SK-N-SH treated with all-trans-retinoic acid at 6 μM for 48 hours (cell line): ENCODE results near the gene PTPN7.

Experiments used
- ATAC-seq: fragments of 200-7000 bp; cut with Tn5 transposase; 3 replicates; pipeline ENCODE4 v1.9.1; 2020; ENCODE audit warnings: mild to moderate bottlenecking, moderate library complexity
- ARNTL ChIP-seq: fragments of 450-650 bp; formaldehyde crosslinking; IDR thresholded peaks from 2 replicates; pipeline ENCODE4 v1.5.0; 2020; ENCODE audit warnings: low read depth, mild to moderate bottlenecking, moderate library complexity, borderline replicate concordance
- BACH2 ChIP-seq: fragments of 250-450 bp; sonication (Bioruptor Pico); IDR thresholded peaks from 2 replicates; pipeline ENCODE4 v1.9.0; 2021; ENCODE audit warnings: mild to moderate bottlenecking, borderline replicate concordance
- CREB5 ChIP-seq: fragments of 250-450 bp; sonication (Bioruptor Pico); IDR thresholded peaks from 2 replicates; pipeline ENCODE4 v1.5.1; 2020; ENCODE audit warnings: low read depth, mild to moderate bottlenecking, moderate library complexity
- CSDC2 ChIP-seq: fragments of 250-450 bp; sonication (Bioruptor Pico); IDR thresholded peaks from 2 replicates; pipeline ENCODE4 v1.5.0; 2020; ENCODE audit warnings: mild to moderate bottlenecking, moderate library complexity
- CSRNP3 ChIP-seq: fragments of 250-450 bp; sonication (Bioruptor Pico); IDR thresholded peaks from 2 replicates; pipeline ENCODE4 v1.5.1; 2021; ENCODE audit warnings: mild to moderate bottlenecking, moderate library complexity
- ESRRG ChIP-seq: fragments of 250-450 bp; sonication (Bioruptor Pico); IDR thresholded peaks from 2 replicates; pipeline ENCODE4 v1.6.1; 2021; ENCODE audit warnings: mild to moderate bottlenecking
- GLIS3 ChIP-seq: fragments of 250-450 bp; sonication (Bioruptor Pico); IDR thresholded peaks from 2 replicates; pipeline ENCODE4 v1.5.0; 2020; ENCODE audit warnings: mild to moderate bottlenecking, moderate library complexity
- ISL1 ChIP-seq: fragments of 250-450 bp; sonication (Bioruptor Pico); IDR thresholded peaks from 2 replicates; pipeline ENCODE4 v2.1.2; 2022; ENCODE audit warnings: mild to moderate bottlenecking, moderate library complexity
- OSR1 ChIP-seq: fragments of 250-450 bp; sonication (Bioruptor Pico); IDR thresholded peaks from 2 replicates; pipeline ENCODE4 v1.8.0; 2022; ENCODE audit warnings: moderate library complexity, mild to moderate bottlenecking, inconsistent platforms
- PATZ1 ChIP-seq: fragments of 250-450 bp; sonication (Bioruptor Pico); IDR thresholded peaks from 2 replicates; pipeline ENCODE4 v1.8.0; 2020; ENCODE audit warnings: mild to moderate bottlenecking, moderate library complexity, borderline replicate concordance
- PPARA ChIP-seq: fragments of 250-450 bp; sonication (Bioruptor Pico); IDR thresholded peaks from 2 replicates; pipeline ENCODE4 v1.5.0; 2020; ENCODE audit warnings: mild to moderate bottlenecking, borderline replicate concordance
- RARB ChIP-seq: fragments of 250-450 bp; sonication (Bioruptor Pico); IDR thresholded peaks from 2 replicates; pipeline ENCODE4 v1.8.0; 2021; ENCODE audit warnings: mild to moderate bottlenecking, moderate library complexity
- SNAI2 ChIP-seq: fragments of 250-450 bp; sonication (Bioruptor Pico); IDR thresholded peaks from 2 replicates; pipeline ENCODE4 v1.5.0; 2020; ENCODE audit warnings: mild to moderate bottlenecking, moderate library complexity
- TCF4 ChIP-seq: fragments of 250-450 bp; sonication (Bioruptor Pico); IDR thresholded peaks from 2 replicates; pipeline ENCODE4 v1.8.0; 2021; ENCODE audit warnings: mild to moderate bottlenecking, moderate library complexity, borderline replicate concordance
- TOX ChIP-seq: fragments of 250-450 bp; sonication (Bioruptor Pico); IDR thresholded peaks from 2 replicates; pipeline ENCODE4 v1.8.0; 2021; ENCODE audit warnings: mild to moderate bottlenecking, moderate library complexity, borderline replicate concordance
- TSHZ2 ChIP-seq: fragments of 250-450 bp; sonication (Bioruptor Pico); IDR thresholded peaks from 2 replicates; pipeline ENCODE4 v1.5.0; 2020; ENCODE audit warnings: mild to moderate bottlenecking, moderate library complexity
- ZC3H10 ChIP-seq: fragments of 250-450 bp; sonication (Bioruptor Pico); IDR thresholded peaks from 2 replicates; pipeline ENCODE4 v1.5.1; 2021; ENCODE audit warnings: mild to moderate bottlenecking, moderate library complexity
- ZFP3 ChIP-seq: fragments of 250-450 bp; sonication (Bioruptor Pico); IDR thresholded peaks from 2 replicates; pipeline ENCODE4 v1.5.0; 2020; ENCODE audit warnings: mild to moderate bottlenecking, moderate library complexity
- ZFP30 ChIP-seq: fragments of 450-650 bp; formaldehyde crosslinking; IDR thresholded peaks from 2 replicates; pipeline ENCODE4 v1.5.0; 2022; ENCODE audit warnings: mild to moderate bottlenecking, moderate library complexity
- ZNF565 ChIP-seq: fragments of 450-650 bp; formaldehyde crosslinking; conservative IDR thresholded peaks from 2 replicates; pipeline ENCODE4 v1.5.0; 2020; ENCODE audit warnings: low read depth, mild to moderate bottlenecking, moderate library complexity
- ZNF70 ChIP-seq: fragments of 450-650 bp; formaldehyde crosslinking; IDR thresholded peaks from 2 replicates; pipeline ENCODE4 v1.5.0; 2020; ENCODE audit warnings: mild to moderate bottlenecking, moderate library complexity
- ZNF8 ChIP-seq: fragments of 450-650 bp; formaldehyde crosslinking; IDR thresholded peaks from 2 replicates; pipeline ENCODE4 v1.5.0; 2020; ENCODE audit warnings: mild to moderate bottlenecking, moderate library complexity

Gene PTPN7

GRCh38 chr1:202133989-202134388 lies 26.4 kb downstream of the PTPN7 start:
- no peak for ATAC-seq
- TF ChIP-seq ZNF70 (CRISPR knock-in tag) (no peak), GLIS3 (no peak), TSHZ2 (CRISPR knock-in tag) (no peak), OSR1 (CRISPR knock-in tag) (no peak), TOX (CRISPR knock-in tag) (no peak), RARB (CRISPR knock-in tag) (no peak), ZNF565 (CRISPR knock-in tag) (no peak), ZC3H10 (CRISPR knock-in tag) (no peak), TCF4 (CRISPR knock-in tag) (no peak), PATZ1 (CRISPR knock-in tag) (no peak), BACH2 (CRISPR knock-in tag) (no peak), PPARA (no peak), ARNTL (no peak), ISL1 (CRISPR knock-in tag) (no peak), SNAI2 (CRISPR knock-in tag) (no peak), CREB5 (no peak), CSRNP3 (CRISPR knock-in tag) (no peak), ESRRG (CRISPR knock-in tag) (no peak), ZFP3 (CRISPR knock-in tag) (no peak), ZNF8 (CRISPR knock-in tag) (no peak)

GRCh38 chr1:202133496-202133895 lies 26.9 kb downstream of the PTPN7 start:
- TF ChIP-seq ZFP30 (CRISPR knock-in tag) (no peak), SNAI2 (CRISPR knock-in tag) (no peak), ZNF70 (CRISPR knock-in tag) (no peak), TOX (CRISPR knock-in tag) (no peak), RARB (CRISPR knock-in tag) (no peak), ZC3H10 (CRISPR knock-in tag) (no peak), GLIS3 (no peak), CSDC2 (CRISPR knock-in tag) (no peak), ZFP3 (CRISPR knock-in tag) (no peak), ESRRG (CRISPR knock-in tag) (no peak), CREB5 (no peak), TCF4 (CRISPR knock-in tag) (no peak), PATZ1 (CRISPR knock-in tag) (no peak), CSRNP3 (CRISPR knock-in tag) (no peak), ISL1 (CRISPR knock-in tag) (no peak), BACH2 (CRISPR knock-in tag) (no peak), PPARA (no peak)
- no peak for ATAC-seq
